Measurements from ENCODE around the gene FRS2.

DNA sequence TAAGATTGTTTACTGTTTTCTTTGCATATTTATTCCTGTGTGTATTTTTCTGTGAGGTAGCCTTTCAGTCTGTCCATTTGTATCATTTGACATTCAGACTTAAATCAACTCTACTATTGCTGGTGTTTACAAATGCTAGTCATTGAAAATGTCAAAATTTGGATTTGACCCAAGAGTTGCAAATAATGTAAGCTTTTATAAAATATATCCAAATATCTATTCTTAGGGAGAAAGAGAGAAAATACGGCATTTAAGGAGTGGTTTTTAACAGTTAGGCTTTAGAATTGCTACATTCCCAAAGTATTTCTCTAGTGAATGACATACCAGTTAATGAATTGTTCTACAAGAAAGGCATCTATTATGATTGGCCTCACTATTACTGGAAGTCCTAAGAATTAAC, 37.9 kb downstream of the FRS2 start:
- TF ChIP-seq, protein P1, sequence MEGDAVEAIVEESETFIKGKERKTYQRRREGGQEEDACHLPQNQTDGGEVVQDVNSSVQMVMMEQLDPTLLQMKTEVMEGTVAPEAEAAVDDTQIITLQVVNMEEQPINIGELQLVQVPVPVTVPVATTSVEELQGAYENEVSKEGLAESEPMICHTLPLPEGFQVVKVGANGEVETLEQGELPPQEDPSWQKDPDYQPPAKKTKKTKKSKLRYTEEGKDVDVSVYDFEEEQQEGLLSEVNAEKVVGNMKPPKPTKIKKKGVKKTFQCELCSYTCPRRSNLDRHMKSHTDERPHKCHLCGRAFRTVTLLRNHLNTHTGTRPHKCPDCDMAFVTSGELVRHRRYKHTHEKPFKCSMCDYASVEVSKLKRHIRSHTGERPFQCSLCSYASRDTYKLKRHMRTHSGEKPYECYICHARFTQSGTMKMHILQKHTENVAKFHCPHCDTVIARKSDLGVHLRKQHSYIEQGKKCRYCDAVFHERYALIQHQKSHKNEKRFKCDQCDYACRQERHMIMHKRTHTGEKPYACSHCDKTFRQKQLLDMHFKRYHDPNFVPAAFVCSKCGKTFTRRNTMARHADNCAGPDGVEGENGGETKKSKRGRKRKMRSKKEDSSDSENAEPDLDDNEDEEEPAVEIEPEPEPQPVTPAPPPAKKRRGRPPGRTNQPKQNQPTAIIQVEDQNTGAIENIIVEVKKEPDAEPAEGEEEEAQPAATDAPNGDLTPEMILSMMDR (conservative IDR thresholded peaks at IDR 0.05): no peak
- no peak for TF ChIP-seq ZFX (IDR thresholded peaks at IDR 0.05)

Measured in C4-2B (cell line).